CD4-positive, alpha-beta T cell (primary cell): ENCODE data around the gene CCSER1. TPM values are rescaled to one million over a fixed set of nuclear protein-coding genes. Genes with fewer than 3 reads are reported as not detected.

Source experiments
- ATAC-seq: fragments of 200-7000 bp; cut with Tn5 transposase; one replicate; pipeline ENCODE4 v1.10.0; 2022; ENCODE audit warnings: mild to moderate bottlenecking; ENCODE audit not compliant: poor library complexity
- CTCF ChIA-PET: fragments of 350-600 bp; sonication (Branson Sonifier 250); formaldehyde crosslinking; loops from one replicate; lab custom pipeline; 2021; ENCODE audit warnings: antibody characterized with exemption, inconsistent platforms; lab: Charles Lee
- POLR2A ChIA-PET: fragments of 350-600 bp; sonication (Branson Sonifier 250); formaldehyde crosslinking; loops from one replicate; lab custom pipeline; 2021; ENCODE audit warnings: antibody characterized with exemption, inconsistent platforms; lab: Charles Lee
- DNase-seq, 14 experiments: peaks; one replicate each; pipeline ENCODE4 v3.0.0-alpha.2; 2013 to 2020; ENCODE audit warnings: mixed read lengths in 2 of 14
- H3K27ac ChIP-seq, 2 donors: one replicate each; pipeline versions ENCODE4 v1.5.1 to v1.7.0; 2013; ENCODE audit warnings: low read length in 2 of 2, low read depth in 1 of 2, mild to moderate bottlenecking in 1 of 2
- H3K27me3 ChIP-seq, 2 experiments: 1 replicate in 1 of 2; 2 replicates in 1 of 2; pipeline versions ENCODE4 v1.6.1 to v1.7.0; 2013; ENCODE audit warnings: low read length in 2 of 2, control low read depth in 1 of 2, mild to moderate bottlenecking in 1 of 2, moderate library complexity in 1 of 2; ENCODE audit not compliant: insufficient read depth in 2 of 2, control insufficient read depth in 1 of 2
- H3K36me3 ChIP-seq: one replicate; pipeline ENCODE4 v1.6.1; 2013; ENCODE audit warnings: low read length, control low read depth; ENCODE audit not compliant: insufficient read depth
- H3K4me1 ChIP-seq: one replicate; pipeline ENCODE4 v1.6.1; 2013; ENCODE audit warnings: low read length, control low read depth; ENCODE audit not compliant: insufficient read depth
- H3K4me3 ChIP-seq: one replicate; pipeline ENCODE4 v1.5.1; 2013; ENCODE audit warnings: mild to moderate bottlenecking, low read length, moderate library complexity
- H3K9me3 ChIP-seq, 2 experiments: 1 replicate in 1 of 2; 2 replicates in 1 of 2; pipeline versions ENCODE4 v1.6.1 to v1.7.0; 2013; ENCODE audit warnings: low read length in 2 of 2, mild to moderate bottlenecking in 2 of 2, control low read depth in 1 of 2, moderate library complexity in 1 of 2; ENCODE audit not compliant: control insufficient read depth in 1 of 2, insufficient read depth in 1 of 2
- H3K27ac Mint-ChIP-seq: one replicate; pipeline ENCODE4 v1.8.0; 2020; ENCODE audit warnings: mixed read lengths
- H3K27me3 Mint-ChIP-seq: one replicate; pipeline ENCODE4 v1.8.0; 2021; ENCODE audit warnings: mixed read lengths
- H3K36me3 Mint-ChIP-seq: one replicate; pipeline ENCODE4 v1.8.0; 2021; ENCODE audit warnings: low read depth, mixed read lengths
- H3K4me1 Mint-ChIP-seq: one replicate; pipeline ENCODE4 v1.8.0; 2021; ENCODE audit warnings: low read depth, mixed read lengths
- H3K4me3 Mint-ChIP-seq: one replicate; pipeline ENCODE4 v1.8.0; 2020; ENCODE audit warnings: mild to moderate bottlenecking, mixed read lengths
- H3K9me3 Mint-ChIP-seq: one replicate; pipeline ENCODE4 v1.8.0; 2020; ENCODE audit warnings: mixed read lengths
- intact Hi-C, 2 experiments: fragments of 100-400 bp; cut with DNase I in 1 of 2; cut with micrococcal nuclease in 1 of 2; formaldehyde crosslinking; loops; one replicate each; pipeline versions ENCODE4 v1.15.1 to v1.9.0; 2023 to 2025; cut with DNase I, micrococcal nuclease
- total RNA-seq, 174 experiments: library from RNA in 2 of 174; stranded (reverse) in 2 of 174; gene quantifications; one replicate each; pipeline ENCODE4 v1.2.3 and lab custom pipeline; 2021 to 2026
- TF ChIP-seq, protein P1 (sequence below): fragments of 200-600 bp; IDR thresholded peaks from one replicate; pipeline ENCODE4 v1.8.0; 2022; ENCODE audit warnings: antibody characterized with exemption, mild to moderate bottlenecking

Gene CCSER1
- total RNA-seq, 2 experiments from 2014 or later, result 0.36 to 0.71 TPM

- Mint-ChIP-seq H3K4me3 (no peak overlapping the region), H3K36me3 (no peaks in the 10 kb centered on the region), H3K27ac (no peak overlapping the region), H3K27me3 (no peaks in the 10 kb centered on the region), H3K9me3 (no peaks in the 10 kb centered on the region), H3K4me1 (no peaks in the 10 kb centered on the region)
- DNase-seq (no peak), ATAC-seq (no peak)
- CTCF ChIA-PET, result no interaction called here
- TF ChIP-seq, protein P1, sequence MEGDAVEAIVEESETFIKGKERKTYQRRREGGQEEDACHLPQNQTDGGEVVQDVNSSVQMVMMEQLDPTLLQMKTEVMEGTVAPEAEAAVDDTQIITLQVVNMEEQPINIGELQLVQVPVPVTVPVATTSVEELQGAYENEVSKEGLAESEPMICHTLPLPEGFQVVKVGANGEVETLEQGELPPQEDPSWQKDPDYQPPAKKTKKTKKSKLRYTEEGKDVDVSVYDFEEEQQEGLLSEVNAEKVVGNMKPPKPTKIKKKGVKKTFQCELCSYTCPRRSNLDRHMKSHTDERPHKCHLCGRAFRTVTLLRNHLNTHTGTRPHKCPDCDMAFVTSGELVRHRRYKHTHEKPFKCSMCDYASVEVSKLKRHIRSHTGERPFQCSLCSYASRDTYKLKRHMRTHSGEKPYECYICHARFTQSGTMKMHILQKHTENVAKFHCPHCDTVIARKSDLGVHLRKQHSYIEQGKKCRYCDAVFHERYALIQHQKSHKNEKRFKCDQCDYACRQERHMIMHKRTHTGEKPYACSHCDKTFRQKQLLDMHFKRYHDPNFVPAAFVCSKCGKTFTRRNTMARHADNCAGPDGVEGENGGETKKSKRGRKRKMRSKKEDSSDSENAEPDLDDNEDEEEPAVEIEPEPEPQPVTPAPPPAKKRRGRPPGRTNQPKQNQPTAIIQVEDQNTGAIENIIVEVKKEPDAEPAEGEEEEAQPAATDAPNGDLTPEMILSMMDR, result no peak
- no peaks in the 10 kb centered on the region for H3K27me3 ChIP-seq
- POLR2A ChIA-PET, result no interaction called here
- no peaks in the 10 kb centered on the region for H3K36me3 ChIP-seq
- H3K27ac ChIP-seq, result no peak overlapping the region
- no peaks in the 10 kb centered on the region for H3K9me3 ChIP-seq
- H3K4me1 ChIP-seq, result no peaks in the 10 kb centered on the region
- intact Hi-C loops, result no loop called here
- no peak overlapping the region for H3K4me3 ChIP-seq
Observed at GRCh38 chr4:91032725-91033445, 905.7 kb downstream of the CCSER1 start.

- TF ChIP-seq, protein P1, result no peak
- Histone ChIP-seq H3K27ac (no peak overlapping the region), H3K9me3 (no peaks in the 10 kb centered on the region), H3K4me1 (no peaks in the 10 kb centered on the region), H3K4me3 (no peak overlapping the region), H3K36me3 (no peaks in the 10 kb centered on the region), H3K27me3 (no peaks in the 10 kb centered on the region)
- Mint-ChIP-seq H3K27me3 (no peaks in the 10 kb centered on the region), H3K9me3 (no peaks in the 10 kb centered on the region), H3K27ac (no peak overlapping the region), H3K36me3 (no peaks in the 10 kb centered on the region), H3K4me1 (no peaks in the 10 kb centered on the region), H3K4me3 (no peak overlapping the region)
- ATAC-seq, result no peak
- DNase-seq, result no peak
- ChIA-PET POLR2A (no interaction called here), CTCF (no interaction called here)
- intact Hi-C loops, result no loop called here
Observed at GRCh38 chr4:91035276-91035675, 908.1 kb downstream of the CCSER1 start.

GRCh38 chr4:91037951-91038350, 910.8 kb downstream of the CCSER1 start:
- no peak overlapping the region for H3K27ac Mint-ChIP-seq
- Histone ChIP-seq H3K4me1 (no peaks in the 10 kb centered on the region), H3K27ac (no peak overlapping the region), H3K4me3 (no peak overlapping the region), H3K27me3 (no peaks in the 10 kb centered on the region), H3K36me3 (no peaks in the 10 kb centered on the region), H3K9me3 (no peaks in the 10 kb centered on the region)
- no peaks in the 10 kb centered on the region for H3K36me3 Mint-ChIP-seq
- H3K9me3 Mint-ChIP-seq, result no peaks in the 10 kb centered on the region
- DNase-seq (no peak), ATAC-seq (no peak)
- H3K27me3 Mint-ChIP-seq, result no peaks in the 10 kb centered on the region
- no peak overlapping the region for H3K4me3 Mint-ChIP-seq
- H3K4me1 Mint-ChIP-seq, result no peaks in the 10 kb centered on the region
- intact Hi-C loops, result no loop called here
- ChIA-PET CTCF (no interaction called here), POLR2A (no interaction called here)
- TF ChIP-seq, protein P1, result no peak
